B cell (primary cell): ENCODE data around the gene RS1.

Experiments used
- EZH2 ChIP-seq: IDR thresholded peaks from 2 replicates; pipeline ENCODE4 v1.6.1; 2012; ENCODE audit warnings: borderline replicate concordance, low read depth, mild to moderate bottlenecking, moderate library complexity, low read length; ENCODE audit not compliant: insufficient read depth, poor library complexity, severe bottlenecking
- TF ChIP-seq, protein P1 (sequence below): fragments of 200-600 bp; IDR thresholded peaks from one replicate; pipeline ENCODE4 v1.8.0; 2022; ENCODE audit warnings: antibody characterized with exemption, mild to moderate bottlenecking

DNA sequence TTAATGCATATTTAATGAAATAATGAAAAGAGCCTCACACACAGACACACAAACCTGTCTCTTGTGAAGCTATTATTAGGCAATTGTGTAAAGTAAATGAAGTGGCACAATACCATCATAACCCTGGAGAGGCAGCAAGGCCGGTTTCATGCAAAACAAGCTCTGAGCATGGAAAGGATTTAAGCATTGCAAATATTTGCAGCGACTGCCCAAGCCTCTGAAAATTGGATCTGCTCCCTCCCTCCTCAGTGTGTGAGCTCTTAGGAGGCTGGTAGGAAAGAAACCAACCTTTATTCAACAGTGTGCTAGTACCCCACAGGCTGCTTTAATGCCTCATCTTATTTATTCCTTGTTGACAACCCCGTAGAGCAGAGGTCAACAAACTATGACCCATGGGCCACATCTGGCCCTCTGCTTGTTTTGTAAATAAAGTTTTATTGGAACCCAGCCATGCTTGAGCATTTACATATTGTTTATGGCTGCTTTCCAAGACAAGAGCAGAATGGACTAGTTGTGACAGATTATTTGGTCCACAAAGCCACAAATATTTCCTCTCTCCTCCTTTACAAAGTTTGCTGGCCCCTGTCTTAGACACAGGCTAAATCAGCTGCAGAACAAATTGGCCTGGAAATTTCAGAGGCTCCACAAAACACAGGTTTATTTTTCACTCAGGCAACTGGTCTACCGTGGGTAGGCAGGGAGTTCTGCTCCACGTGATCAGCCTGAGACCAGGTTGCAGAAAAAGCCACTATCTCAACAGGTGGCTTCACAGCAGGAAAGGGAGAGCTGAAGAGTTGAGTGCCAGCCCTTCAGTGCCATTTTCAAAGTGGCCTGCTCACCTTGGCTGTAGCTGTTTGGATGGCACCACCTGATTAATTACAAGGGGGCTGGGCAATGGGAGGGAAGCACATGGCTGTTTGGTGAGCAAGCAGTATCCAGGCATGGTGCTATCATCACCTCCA lies 16.8 kb downstream of the RS1 start:
- TF ChIP-seq, protein P1, sequence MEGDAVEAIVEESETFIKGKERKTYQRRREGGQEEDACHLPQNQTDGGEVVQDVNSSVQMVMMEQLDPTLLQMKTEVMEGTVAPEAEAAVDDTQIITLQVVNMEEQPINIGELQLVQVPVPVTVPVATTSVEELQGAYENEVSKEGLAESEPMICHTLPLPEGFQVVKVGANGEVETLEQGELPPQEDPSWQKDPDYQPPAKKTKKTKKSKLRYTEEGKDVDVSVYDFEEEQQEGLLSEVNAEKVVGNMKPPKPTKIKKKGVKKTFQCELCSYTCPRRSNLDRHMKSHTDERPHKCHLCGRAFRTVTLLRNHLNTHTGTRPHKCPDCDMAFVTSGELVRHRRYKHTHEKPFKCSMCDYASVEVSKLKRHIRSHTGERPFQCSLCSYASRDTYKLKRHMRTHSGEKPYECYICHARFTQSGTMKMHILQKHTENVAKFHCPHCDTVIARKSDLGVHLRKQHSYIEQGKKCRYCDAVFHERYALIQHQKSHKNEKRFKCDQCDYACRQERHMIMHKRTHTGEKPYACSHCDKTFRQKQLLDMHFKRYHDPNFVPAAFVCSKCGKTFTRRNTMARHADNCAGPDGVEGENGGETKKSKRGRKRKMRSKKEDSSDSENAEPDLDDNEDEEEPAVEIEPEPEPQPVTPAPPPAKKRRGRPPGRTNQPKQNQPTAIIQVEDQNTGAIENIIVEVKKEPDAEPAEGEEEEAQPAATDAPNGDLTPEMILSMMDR: no peak
- TF ChIP-seq EZH2: no peak
